ENCODE measurements around the gene RFX4.
"Not testable (repeated sequence)": the region's sequence is repeated elsewhere in the genome, so short reads cannot be mapped to it uniquely, and the experiment has no call there.

Gene RFX4

GRCh38 chr12:106647793-106648514 lies 65.2 kb downstream of the RFX4 start:
- no peak for DNase-seq

GRCh38 chr12:106648736-106649135 lies 65.9 kb downstream of the RFX4 start:
- DNase-seq = no peak

GRCh38 chr12:106651552-106651951 lies 68.7 kb downstream of the RFX4 start:
- DNase-seq = no peak

- DNase-seq = no peak
Measured at GRCh38 chr12:106652510-106653015, 69.8 kb downstream of the RFX4 start.

GRCh38 chr12:106655577-106655976 lies 72.8 kb downstream of the RFX4 start:
- no peak for DNase-seq

- DNase-seq = no peak
Measured at GRCh38 chr12:106657488-106657887, 74.7 kb downstream of the RFX4 start.

GRCh38 chr12:106663385-106663784 lies 80.6 kb downstream of the RFX4 start:
- DNase-seq = no peak

- DNase-seq = no peak
Measured at GRCh38 chr12:106669216-106669615, 86.4 kb downstream of the RFX4 start.

GRCh38 chr12:106670131-106670530 lies 87.3 kb downstream of the RFX4 start:
- DNase-seq = no peak

GRCh38 chr12:106671840-106672239 lies 89.0 kb downstream of the RFX4 start:
- DNase-seq = no peak

GRCh38 chr12:106672314-106673025 lies 89.7 kb downstream of the RFX4 start:
- no peak for DNase-seq

- DNase-seq = no peak
Measured at GRCh38 chr12:106673141-106673540, 90.3 kb downstream of the RFX4 start.

GRCh38 chr12:106675651-106676435 lies 93.0 kb downstream of the RFX4 start:
- no peak for DNase-seq

- DNase-seq = no peak
Measured at GRCh38 chr12:106679574-106679973, 96.8 kb downstream of the RFX4 start.

- DNase-seq = no peak
Measured at GRCh38 chr12:106680280-106680679, 97.5 kb downstream of the RFX4 start.

GRCh38 chr12:106681210-106681609 lies 98.4 kb downstream of the RFX4 start:
- no peak for DNase-seq

- no peak for DNase-seq
Measured at GRCh38 chr12:106682594-106683234, 99.9 kb downstream of the RFX4 start.

- DNase-seq = no peak
Measured at GRCh38 chr12:106684497-106684896, 101.7 kb downstream of the RFX4 start.

- no peak for DNase-seq
Measured at GRCh38 chr12:106685381-106685780, 102.6 kb downstream of the RFX4 start.

GRCh38 chr12:106687672-106688071 lies 104.9 kb downstream of the RFX4 start:
- DNase-seq = no peak

GRCh38 chr12:106690569-106691305 lies 107.9 kb downstream of the RFX4 start:
- DNase-seq = no peak

- not testable (repeated sequence) for DNase-seq
Measured at GRCh38 chr12:106692033-106692432, 109.2 kb downstream of the RFX4 start.

Measured in NCI-H1417 treated with DMSO at 0.1 percent for 48 hours (cell line).